HG02588 (cell line): Measurements from ENCODE around the gene ENAH.

Experiments used
- ATAC-seq: cut with Tn5 transposase; IDR thresholded peaks from one replicate; pipeline ENCODE4 v1.9.1; 2021; ENCODE audit warnings: mild to moderate bottlenecking, moderate library complexity; ENCODE audit not compliant: unreplicated experiment

Gene ENAH

DNA sequence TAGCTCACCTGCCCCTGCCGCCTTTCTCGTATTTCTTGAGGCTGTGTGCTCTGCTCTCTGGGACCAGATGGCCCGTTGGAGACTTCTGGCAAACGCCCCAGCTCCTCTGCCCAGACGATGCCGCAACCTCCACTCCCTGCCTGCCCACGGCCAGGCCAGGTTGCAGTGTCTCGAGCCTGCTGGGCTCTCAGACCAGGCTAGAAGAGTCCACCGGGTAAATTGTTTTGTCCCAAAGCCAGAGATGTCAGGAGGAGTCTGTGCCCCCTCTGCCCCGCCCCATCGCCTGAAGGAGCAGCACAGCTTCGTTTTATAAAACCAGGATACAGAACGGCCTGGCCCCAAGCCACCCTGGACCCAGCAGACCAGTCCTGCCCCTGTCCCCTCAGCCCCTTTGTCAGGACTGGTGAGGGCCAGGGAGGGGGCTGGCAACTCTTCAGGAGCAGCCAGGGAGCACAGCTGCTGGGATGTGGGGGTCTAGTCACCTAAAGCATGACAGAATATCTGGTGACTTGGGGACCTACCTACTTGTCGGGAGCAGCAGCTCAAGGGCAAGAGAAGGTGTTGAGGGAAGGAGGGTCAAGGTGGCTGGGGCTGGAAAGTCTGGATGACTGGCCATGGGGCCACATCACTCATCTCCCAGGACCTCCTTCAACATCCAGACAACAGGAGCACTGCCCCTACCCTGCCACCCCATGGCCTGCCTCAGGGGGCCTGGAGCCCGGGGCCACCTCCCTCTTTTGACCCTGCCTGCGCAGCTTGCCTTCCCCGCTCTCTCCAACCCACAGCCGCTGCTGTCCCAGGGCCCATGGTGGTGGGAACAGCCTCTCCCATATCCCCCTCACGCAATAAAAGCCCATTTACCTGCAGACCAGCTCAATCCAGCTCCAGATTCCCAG, 191.1 kb downstream of the ENAH start:
- ATAC-seq = no peak

- no peak for ATAC-seq
Measured at GRCh38 chr1:225460737-225461532, 192.0 kb downstream of the ENAH start.

- ATAC-seq = no peak
Measured at GRCh38 chr1:225460021-225460736, 192.7 kb downstream of the ENAH start.

- ATAC-seq = no peak
Measured at GRCh38 chr1:225458222-225458631, 194.7 kb downstream of the ENAH start.

GRCh38 chr1:225454733-225455132, 198.2 kb downstream of the ENAH start:
- ATAC-seq = peak; percentile 77

GRCh38 chr1:225453797-225454648, 198.9 kb downstream of the ENAH start:
- ATAC-seq = peak; percentile 7

DNA sequence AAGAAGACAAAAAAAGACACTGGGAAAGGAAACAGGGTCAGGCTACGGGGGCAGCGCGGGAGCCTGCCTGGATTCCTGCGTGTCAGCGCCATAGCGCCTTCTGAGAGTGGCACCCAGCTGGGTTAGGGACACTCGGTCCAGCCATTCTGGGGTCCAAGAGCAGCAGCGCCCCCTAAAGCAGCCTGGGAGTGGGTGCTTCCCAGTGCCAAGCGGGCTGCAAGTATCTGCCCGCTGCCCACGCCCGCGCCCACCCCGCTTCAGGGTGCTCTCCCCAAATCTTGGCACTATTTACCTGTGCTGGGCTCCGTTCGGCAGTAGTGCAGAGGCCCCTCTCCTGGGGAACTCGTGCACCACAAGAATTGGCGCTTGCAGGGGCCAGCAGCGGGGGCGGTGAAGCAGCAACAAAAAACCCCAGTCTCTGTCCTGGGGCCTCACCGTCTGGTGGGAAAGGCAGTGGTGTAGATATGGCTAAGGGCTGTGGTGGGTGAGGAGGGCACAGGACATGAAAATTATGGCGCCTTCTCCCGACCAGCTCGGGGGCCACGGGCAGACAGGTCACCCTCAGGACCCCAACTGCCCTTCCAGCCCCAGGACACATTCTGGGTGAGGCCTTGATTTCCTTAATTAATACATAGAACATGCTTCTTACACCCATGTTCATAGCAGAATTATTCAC, 200.9 kb downstream of the ENAH start:
- no peak for ATAC-seq

DNA sequence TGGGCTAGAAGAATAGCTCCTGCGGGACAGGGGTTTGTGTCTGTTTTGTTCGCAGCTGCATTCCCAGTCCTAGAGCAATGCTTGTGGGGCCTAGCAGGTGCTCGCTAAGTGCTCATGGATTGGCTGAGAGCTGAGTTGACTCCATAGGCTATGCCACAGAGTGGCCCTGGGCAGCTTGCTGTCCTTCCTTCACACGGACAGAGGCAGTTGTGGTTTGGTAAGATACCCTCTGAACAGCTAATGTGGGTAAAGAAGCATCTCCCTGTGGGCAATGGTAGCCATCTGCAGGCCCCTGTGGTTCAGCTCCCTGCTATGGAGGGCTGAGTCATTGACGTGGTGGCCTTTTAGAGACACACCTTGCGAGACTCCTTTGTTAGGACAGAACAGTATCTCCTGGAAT, 201.6 kb downstream of the ENAH start:
- no peak for ATAC-seq

DNA sequence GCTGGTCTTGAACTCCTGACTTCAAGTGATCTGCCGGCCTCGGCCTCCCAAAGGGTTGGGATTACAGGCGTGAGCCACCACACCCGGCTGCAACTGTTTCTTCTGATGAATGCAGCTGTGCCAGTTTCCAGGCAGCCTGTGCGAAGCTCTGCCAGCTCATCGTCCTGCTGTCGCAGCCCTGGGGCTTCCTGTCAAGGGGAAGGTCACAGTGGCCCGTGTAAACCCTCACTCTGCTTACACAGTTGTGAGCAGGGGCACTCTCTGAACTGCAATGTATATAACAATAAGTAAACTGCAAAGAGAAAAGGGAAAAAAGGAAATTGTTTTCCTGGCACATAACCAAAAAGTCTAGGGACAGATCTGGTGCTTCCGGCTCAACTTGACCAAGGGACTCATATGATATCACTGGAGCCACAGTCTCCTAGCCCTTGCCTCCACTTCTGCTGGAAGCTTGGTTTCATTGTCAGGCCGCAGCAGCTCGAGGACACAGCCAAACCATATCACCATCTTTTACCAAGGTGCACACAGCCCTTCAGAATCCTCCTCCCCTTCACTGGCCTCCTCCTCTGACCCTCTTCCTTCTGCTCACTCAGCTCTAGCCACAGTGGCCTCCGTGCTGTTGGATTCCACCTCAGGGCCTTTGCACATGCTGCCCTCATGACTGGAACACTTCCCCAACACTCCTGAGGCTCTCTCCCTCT, 202.3 kb downstream of the ENAH start:
- ATAC-seq = no peak

GRCh38 chr1:225449774-225450173, 203.1 kb downstream of the ENAH start:
- ATAC-seq = no peak

- no peak for ATAC-seq
Measured at GRCh38 chr1:225449261-225449660, 203.7 kb downstream of the ENAH start.

DNA sequence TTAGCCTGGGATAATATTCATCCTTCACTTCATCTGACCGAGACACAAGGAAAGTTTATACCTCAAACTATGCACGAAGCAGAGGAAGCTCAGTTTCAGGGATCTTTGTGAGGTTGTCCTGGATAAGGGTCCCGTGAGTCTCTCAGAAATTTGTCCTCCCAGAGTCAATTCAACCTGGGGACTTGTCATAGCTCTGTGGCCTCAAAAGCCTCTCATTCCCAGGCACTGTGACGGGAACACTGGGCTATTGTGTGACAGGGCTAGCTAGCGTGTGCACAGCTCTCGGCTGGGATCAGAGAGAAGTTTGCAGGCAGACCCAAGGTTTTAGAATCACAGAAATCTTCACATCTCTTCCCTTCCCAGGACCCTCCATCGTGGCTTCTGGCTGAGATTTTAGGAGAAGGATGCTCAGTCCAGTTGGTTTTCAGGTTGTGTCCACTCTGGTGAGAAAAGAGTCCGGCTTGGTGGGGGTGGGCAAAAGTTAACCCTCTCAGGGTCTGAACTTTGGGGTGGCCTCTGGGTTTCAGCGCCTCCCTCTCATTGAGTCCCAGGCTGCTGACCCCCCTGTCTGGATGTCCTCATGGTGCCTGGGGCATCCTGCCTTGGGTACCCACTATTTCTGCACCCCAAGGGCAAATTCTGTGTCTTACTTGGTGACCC, 204.6 kb downstream of the ENAH start:
- ATAC-seq = no peak

DNA sequence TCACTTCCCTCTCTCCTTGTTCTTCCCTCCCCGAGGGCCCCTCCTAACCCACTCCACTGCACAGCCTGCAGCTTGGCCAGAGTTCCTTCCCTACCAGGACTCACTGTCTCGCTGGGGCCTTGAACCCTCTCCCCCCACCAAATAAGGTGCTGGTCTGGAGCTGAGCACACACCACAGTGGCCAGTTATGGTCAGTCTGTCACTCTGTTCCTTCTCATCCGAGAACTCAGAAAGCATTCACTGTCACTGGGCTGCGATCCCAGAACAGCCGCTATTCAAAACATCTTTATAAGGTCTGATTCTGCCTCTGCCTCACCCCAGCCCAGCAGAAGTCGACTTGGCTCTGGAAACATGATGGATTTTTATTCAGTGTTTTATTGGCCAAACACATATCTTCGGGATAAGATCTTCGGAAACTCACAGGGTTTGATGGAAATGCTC, 205.3 kb downstream of the ENAH start:
- no peak for ATAC-seq

GRCh38 chr1:225446981-225447615, 205.8 kb downstream of the ENAH start:
- ATAC-seq = no peak

DNA sequence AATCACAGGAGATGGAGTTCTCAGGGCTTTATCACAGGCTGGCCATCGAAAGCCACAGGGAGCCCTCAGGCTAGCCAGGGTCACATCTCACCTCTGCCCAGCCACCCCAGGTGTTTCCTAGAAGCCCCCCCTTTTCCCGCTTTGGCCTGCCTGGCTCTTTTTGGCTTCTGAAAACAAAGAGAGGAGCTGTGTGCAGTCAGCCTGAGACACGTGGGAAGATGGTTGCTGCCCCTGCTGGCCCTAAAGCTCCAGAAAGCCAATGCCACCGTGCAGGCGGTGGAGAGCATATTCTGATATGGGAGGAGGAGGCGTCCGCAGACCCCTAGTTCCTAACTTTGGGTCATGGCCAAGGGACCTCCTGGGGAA, 206.3 kb downstream of the ENAH start:
- ATAC-seq = no peak

GRCh38 chr1:225445639-225446594, 207.0 kb downstream of the ENAH start:
- no peak for ATAC-seq

GRCh38 chr1:225442123-225442505, 210.8 kb downstream of the ENAH start:
- ATAC-seq = no peak
